HL-60 (cell line): ENCODE results near the gene ADAM22.

Source experiments
- CTCF ChIP-seq: IDR thresholded peaks from one replicate; pipeline ENCODE4 v1.5.1; 2011; ENCODE audit warnings: low read length, control low read depth, inconsistent platforms; ENCODE audit not compliant: insufficient read depth
- GABPA ChIP-seq: IDR thresholded peaks from 2 replicates; pipeline ENCODE4 v1.6.1; 2012; ENCODE audit warnings: low read depth
- POLR2AphosphoS5 ChIP-seq: IDR thresholded peaks from 2 replicates; pipeline ENCODE4 v1.6.1; 2012; ENCODE audit warnings: low read depth

- TF ChIP-seq CTCF (no peak), POLR2AphosphoS5 (no peak), GABPA (no peak)
Observed at GRCh38 chr7:88206254-88206653, 272.2 kb downstream of the ADAM22 start.
